Measurements from ENCODE around the gene C19orf12.

C19orf12 gene

GRCh38 chr19:29752450-29753025 lies 37.5 kb upstream of the C19orf12 start:
- Histone ChIP-seq H3K4me3 (ENCODE audit: low read depth in 1 of 2, low read length in 2 of 2) (no peak overlapping the region), H3K9me3 (ENCODE audit: control insufficient read depth in 1 of 2, low read length in 2 of 2) (no peaks in the 10 kb centered on the region), H3K27me3 (ENCODE audit: low read depth, low read length) (no peaks in the 10 kb centered on the region), H3K4me1 (ENCODE audit: control insufficient read depth in 1 of 2, insufficient read depth in 2 of 2, low read length in 2 of 2) (no peaks in the 10 kb centered on the region), H3K36me3 (ENCODE audit: control insufficient read depth in 1 of 2, insufficient read depth in 2 of 2, low read length in 2 of 2) (no peaks in the 10 kb centered on the region), H3K27ac (ENCODE audit: low read length) (no peak overlapping the region)

GRCh38 chr19:29751932-29752331 lies 36.9 kb upstream of the C19orf12 start:
- no peaks in the 10 kb centered on the region for H3K9me3 ChIP-seq (ENCODE audit: control insufficient read depth in 1 of 2, low read length in 2 of 2)
- H3K27ac ChIP-seq (ENCODE audit: low read length) = no peak overlapping the region
- no peaks in the 10 kb centered on the region for H3K27me3 ChIP-seq (ENCODE audit: low read depth, low read length)
- H3K4me3 ChIP-seq (ENCODE audit: low read depth in 1 of 2, low read length in 2 of 2) = no peak overlapping the region
- no peaks in the 10 kb centered on the region for H3K4me1 ChIP-seq (ENCODE audit: control insufficient read depth in 1 of 2, insufficient read depth in 2 of 2, low read length in 2 of 2)
- no peaks in the 10 kb centered on the region for H3K36me3 ChIP-seq (ENCODE audit: control insufficient read depth in 1 of 2, insufficient read depth in 2 of 2, low read length in 2 of 2)

GRCh38 chr19:29750001-29750400 lies 34.9 kb upstream of the C19orf12 start:
- Histone ChIP-seq H3K27me3 (ENCODE audit: low read depth, low read length) (no peaks in the 10 kb centered on the region), H3K9me3 (ENCODE audit: control insufficient read depth in 1 of 2, low read length in 2 of 2) (no peaks in the 10 kb centered on the region), H3K4me3 (ENCODE audit: low read depth in 1 of 2, low read length in 2 of 2) (no peak overlapping the region), H3K27ac (ENCODE audit: low read length) (no peak overlapping the region), H3K36me3 (ENCODE audit: control insufficient read depth in 1 of 2, insufficient read depth in 2 of 2, low read length in 2 of 2) (no peaks in the 10 kb centered on the region), H3K4me1 (ENCODE audit: control insufficient read depth in 1 of 2, insufficient read depth in 2 of 2, low read length in 2 of 2) (no peaks in the 10 kb centered on the region)

GRCh38 chr19:29748996-29749849 lies 34.2 kb upstream of the C19orf12 start:
- no peaks in the 10 kb centered on the region for H3K27me3 ChIP-seq (ENCODE audit: low read depth, low read length)
- no peaks in the 10 kb centered on the region for H3K4me1 ChIP-seq (ENCODE audit: control insufficient read depth in 1 of 2, insufficient read depth in 2 of 2, low read length in 2 of 2)
- no peaks in the 10 kb centered on the region for H3K36me3 ChIP-seq (ENCODE audit: control insufficient read depth in 1 of 2, insufficient read depth in 2 of 2, low read length in 2 of 2)
- no peak overlapping the region for H3K27ac ChIP-seq (ENCODE audit: low read length)
- no peaks in the 10 kb centered on the region for H3K9me3 ChIP-seq (ENCODE audit: control insufficient read depth in 1 of 2, low read length in 2 of 2)
- no peak overlapping the region for H3K4me3 ChIP-seq (ENCODE audit: low read depth in 1 of 2, low read length in 2 of 2)

- no peaks in the 10 kb centered on the region for H3K27me3 ChIP-seq (ENCODE audit: low read depth, low read length)
- no peaks in the 10 kb centered on the region for H3K4me1 ChIP-seq (ENCODE audit: control insufficient read depth in 1 of 2, insufficient read depth in 2 of 2, low read length in 2 of 2)
- H3K9me3 ChIP-seq (ENCODE audit: control insufficient read depth in 1 of 2, low read length in 2 of 2) = no peaks in the 10 kb centered on the region
- H3K4me3 ChIP-seq (ENCODE audit: low read depth in 1 of 2, low read length in 2 of 2) = no peak overlapping the region
- H3K27ac ChIP-seq (ENCODE audit: low read length) = no peak overlapping the region
- no peaks in the 10 kb centered on the region for H3K36me3 ChIP-seq (ENCODE audit: control insufficient read depth in 1 of 2, insufficient read depth in 2 of 2, low read length in 2 of 2)
Observed at GRCh38 chr19:29745253-29745652, 30.2 kb upstream of the C19orf12 start.

GRCh38 chr19:29743681-29744080 lies 28.6 kb upstream of the C19orf12 start:
- Histone ChIP-seq H3K27ac (ENCODE audit: low read length) (no peak overlapping the region), H3K9me3 (ENCODE audit: control insufficient read depth in 1 of 2, low read length in 2 of 2) (no peaks in the 10 kb centered on the region), H3K4me1 (ENCODE audit: control insufficient read depth in 1 of 2, insufficient read depth in 2 of 2, low read length in 2 of 2) (no peaks in the 10 kb centered on the region), H3K36me3 (ENCODE audit: control insufficient read depth in 1 of 2, insufficient read depth in 2 of 2, low read length in 2 of 2) (no peaks in the 10 kb centered on the region), H3K4me3 (ENCODE audit: low read depth in 1 of 2, low read length in 2 of 2) (no peak overlapping the region), H3K27me3 (ENCODE audit: low read depth, low read length) (no peaks in the 10 kb centered on the region)

- Histone ChIP-seq H3K4me1 (ENCODE audit: control insufficient read depth in 1 of 2, insufficient read depth in 2 of 2, low read length in 2 of 2) (no peaks in the 10 kb centered on the region), H3K9me3 (ENCODE audit: control insufficient read depth in 1 of 2, low read length in 2 of 2) (no peaks in the 10 kb centered on the region), H3K27me3 (ENCODE audit: low read depth, low read length) (no peaks in the 10 kb centered on the region), H3K4me3 (ENCODE audit: low read depth in 1 of 2, low read length in 2 of 2) (no peak overlapping the region), H3K36me3 (ENCODE audit: control insufficient read depth in 1 of 2, insufficient read depth in 2 of 2, low read length in 2 of 2) (no peaks in the 10 kb centered on the region), H3K27ac (ENCODE audit: low read length) (no peak overlapping the region)
Observed at GRCh38 chr19:29741776-29742175, 26.7 kb upstream of the C19orf12 start.

- H3K4me3 ChIP-seq (ENCODE audit: low read depth in 1 of 2, low read length in 2 of 2) = no peak overlapping the region
- H3K4me1 ChIP-seq (ENCODE audit: control insufficient read depth in 1 of 2, insufficient read depth in 2 of 2, low read length in 2 of 2) = no peaks in the 10 kb centered on the region
- no peaks in the 10 kb centered on the region for H3K9me3 ChIP-seq (ENCODE audit: control insufficient read depth in 1 of 2, low read length in 2 of 2)
- H3K27me3 ChIP-seq (ENCODE audit: low read depth, low read length) = no peaks in the 10 kb centered on the region
- H3K36me3 ChIP-seq (ENCODE audit: control insufficient read depth in 1 of 2, insufficient read depth in 2 of 2, low read length in 2 of 2) = no peaks in the 10 kb centered on the region
- H3K27ac ChIP-seq (ENCODE audit: low read length) = no peak overlapping the region
Observed at GRCh38 chr19:29741226-29741625, 26.2 kb upstream of the C19orf12 start.

GRCh38 chr19:29737461-29738000 lies 22.5 kb upstream of the C19orf12 start:
- Histone ChIP-seq H3K27me3 (ENCODE audit: low read depth, low read length) (no peaks in the 10 kb centered on the region), H3K4me1 (ENCODE audit: control insufficient read depth in 1 of 2, insufficient read depth in 2 of 2, low read length in 2 of 2) (no peaks in the 10 kb centered on the region), H3K27ac (ENCODE audit: low read length) (no peak overlapping the region), H3K36me3 (ENCODE audit: control insufficient read depth in 1 of 2, insufficient read depth in 2 of 2, low read length in 2 of 2) (no peaks in the 10 kb centered on the region), H3K4me3 (ENCODE audit: low read depth in 1 of 2, low read length in 2 of 2) (no peak overlapping the region), H3K9me3 (ENCODE audit: control insufficient read depth in 1 of 2, low read length in 2 of 2) (no peaks in the 10 kb centered on the region)

- Histone ChIP-seq H3K36me3 (ENCODE audit: control insufficient read depth in 1 of 2, insufficient read depth in 2 of 2, low read length in 2 of 2) (no peaks in the 10 kb centered on the region), H3K4me1 (ENCODE audit: control insufficient read depth in 1 of 2, insufficient read depth in 2 of 2, low read length in 2 of 2) (no peaks in the 10 kb centered on the region), H3K27ac (ENCODE audit: low read length) (no peak overlapping the region), H3K4me3 (ENCODE audit: low read depth in 1 of 2, low read length in 2 of 2) (no peak overlapping the region), H3K9me3 (ENCODE audit: control insufficient read depth in 1 of 2, low read length in 2 of 2) (no peaks in the 10 kb centered on the region), H3K27me3 (ENCODE audit: low read depth, low read length) (no peaks in the 10 kb centered on the region)
Observed at GRCh38 chr19:29735829-29736228, 20.8 kb upstream of the C19orf12 start.

GRCh38 chr19:29731331-29731850 lies 16.3 kb upstream of the C19orf12 start:
- no peaks in the 10 kb centered on the region for H3K27me3 ChIP-seq (ENCODE audit: low read depth, low read length)
- H3K36me3 ChIP-seq (ENCODE audit: control insufficient read depth in 1 of 2, insufficient read depth in 2 of 2, low read length in 2 of 2) = no peaks in the 10 kb centered on the region
- H3K9me3 ChIP-seq (ENCODE audit: control insufficient read depth in 1 of 2, low read length in 2 of 2) = no peaks in the 10 kb centered on the region
- no peak overlapping the region for H3K27ac ChIP-seq (ENCODE audit: low read length)
- no peak overlapping the region for H3K4me3 ChIP-seq (ENCODE audit: low read depth in 1 of 2, low read length in 2 of 2)
- H3K4me1 ChIP-seq (ENCODE audit: control insufficient read depth in 1 of 2, insufficient read depth in 2 of 2, low read length in 2 of 2) = no peaks in the 10 kb centered on the region
